ENCODE data around the gene CPSF7.

- TF ChIP-seq, protein P1, sequence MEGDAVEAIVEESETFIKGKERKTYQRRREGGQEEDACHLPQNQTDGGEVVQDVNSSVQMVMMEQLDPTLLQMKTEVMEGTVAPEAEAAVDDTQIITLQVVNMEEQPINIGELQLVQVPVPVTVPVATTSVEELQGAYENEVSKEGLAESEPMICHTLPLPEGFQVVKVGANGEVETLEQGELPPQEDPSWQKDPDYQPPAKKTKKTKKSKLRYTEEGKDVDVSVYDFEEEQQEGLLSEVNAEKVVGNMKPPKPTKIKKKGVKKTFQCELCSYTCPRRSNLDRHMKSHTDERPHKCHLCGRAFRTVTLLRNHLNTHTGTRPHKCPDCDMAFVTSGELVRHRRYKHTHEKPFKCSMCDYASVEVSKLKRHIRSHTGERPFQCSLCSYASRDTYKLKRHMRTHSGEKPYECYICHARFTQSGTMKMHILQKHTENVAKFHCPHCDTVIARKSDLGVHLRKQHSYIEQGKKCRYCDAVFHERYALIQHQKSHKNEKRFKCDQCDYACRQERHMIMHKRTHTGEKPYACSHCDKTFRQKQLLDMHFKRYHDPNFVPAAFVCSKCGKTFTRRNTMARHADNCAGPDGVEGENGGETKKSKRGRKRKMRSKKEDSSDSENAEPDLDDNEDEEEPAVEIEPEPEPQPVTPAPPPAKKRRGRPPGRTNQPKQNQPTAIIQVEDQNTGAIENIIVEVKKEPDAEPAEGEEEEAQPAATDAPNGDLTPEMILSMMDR (IDR thresholded peaks at IDR 0.05) = no peak
- no peak for TF ChIP-seq POLR2AphosphoS5 (IDR thresholded peaks at IDR 0.05; ENCODE audit: low read depth, low read length)
- no peak for TF ChIP-seq SIN3A (IDR thresholded peaks at IDR 0.05; ENCODE audit: borderline replicate concordance, insufficient read depth, low read depth, low read length)
- TF ChIP-seq, protein P2, sequence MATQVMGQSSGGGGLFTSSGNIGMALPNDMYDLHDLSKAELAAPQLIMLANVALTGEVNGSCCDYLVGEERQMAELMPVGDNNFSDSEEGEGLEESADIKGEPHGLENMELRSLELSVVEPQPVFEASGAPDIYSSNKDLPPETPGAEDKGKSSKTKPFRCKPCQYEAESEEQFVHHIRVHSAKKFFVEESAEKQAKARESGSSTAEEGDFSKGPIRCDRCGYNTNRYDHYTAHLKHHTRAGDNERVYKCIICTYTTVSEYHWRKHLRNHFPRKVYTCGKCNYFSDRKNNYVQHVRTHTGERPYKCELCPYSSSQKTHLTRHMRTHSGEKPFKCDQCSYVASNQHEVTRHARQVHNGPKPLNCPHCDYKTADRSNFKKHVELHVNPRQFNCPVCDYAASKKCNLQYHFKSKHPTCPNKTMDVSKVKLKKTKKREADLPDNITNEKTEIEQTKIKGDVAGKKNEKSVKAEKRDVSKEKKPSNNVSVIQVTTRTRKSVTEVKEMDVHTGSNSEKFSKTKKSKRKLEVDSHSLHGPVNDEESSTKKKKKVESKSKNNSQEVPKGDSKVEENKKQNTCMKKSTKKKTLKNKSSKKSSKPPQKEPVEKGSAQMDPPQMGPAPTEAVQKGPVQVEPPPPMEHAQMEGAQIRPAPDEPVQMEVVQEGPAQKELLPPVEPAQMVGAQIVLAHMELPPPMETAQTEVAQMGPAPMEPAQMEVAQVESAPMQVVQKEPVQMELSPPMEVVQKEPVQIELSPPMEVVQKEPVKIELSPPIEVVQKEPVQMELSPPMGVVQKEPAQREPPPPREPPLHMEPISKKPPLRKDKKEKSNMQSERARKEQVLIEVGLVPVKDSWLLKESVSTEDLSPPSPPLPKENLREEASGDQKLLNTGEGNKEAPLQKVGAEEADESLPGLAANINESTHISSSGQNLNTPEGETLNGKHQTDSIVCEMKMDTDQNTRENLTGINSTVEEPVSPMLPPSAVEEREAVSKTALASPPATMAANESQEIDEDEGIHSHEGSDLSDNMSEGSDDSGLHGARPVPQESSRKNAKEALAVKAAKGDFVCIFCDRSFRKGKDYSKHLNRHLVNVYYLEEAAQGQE (IDR thresholded peaks at IDR 0.05; ENCODE audit: insufficient read depth in 1 of 2, low read depth in 2 of 2, low read length in 1 of 2) = no peak
- TF ChIP-seq TCF7L2 (IDR thresholded peaks at IDR 0.05; ENCODE audit: low read depth, low read length) = no peak
Observed at GRCh38 chr11:61425367-61426131, 4.2 kb downstream of the CPSF7 start.
